Glomerular visceral epithelial cell (primary cell): ENCODE data around the gene ZNF423.
"Not testable (repeated sequence)": the region's sequence is repeated elsewhere in the genome, so short reads cannot be mapped to it uniquely, and the experiment has no call there.

ENCODE experiments used
- DNase-seq: peaks from one replicate; pipeline ENCODE4 v3.0.0-alpha.2; 2016; ENCODE audit errors: extremely low spot score

Gene ZNF423

DNA sequence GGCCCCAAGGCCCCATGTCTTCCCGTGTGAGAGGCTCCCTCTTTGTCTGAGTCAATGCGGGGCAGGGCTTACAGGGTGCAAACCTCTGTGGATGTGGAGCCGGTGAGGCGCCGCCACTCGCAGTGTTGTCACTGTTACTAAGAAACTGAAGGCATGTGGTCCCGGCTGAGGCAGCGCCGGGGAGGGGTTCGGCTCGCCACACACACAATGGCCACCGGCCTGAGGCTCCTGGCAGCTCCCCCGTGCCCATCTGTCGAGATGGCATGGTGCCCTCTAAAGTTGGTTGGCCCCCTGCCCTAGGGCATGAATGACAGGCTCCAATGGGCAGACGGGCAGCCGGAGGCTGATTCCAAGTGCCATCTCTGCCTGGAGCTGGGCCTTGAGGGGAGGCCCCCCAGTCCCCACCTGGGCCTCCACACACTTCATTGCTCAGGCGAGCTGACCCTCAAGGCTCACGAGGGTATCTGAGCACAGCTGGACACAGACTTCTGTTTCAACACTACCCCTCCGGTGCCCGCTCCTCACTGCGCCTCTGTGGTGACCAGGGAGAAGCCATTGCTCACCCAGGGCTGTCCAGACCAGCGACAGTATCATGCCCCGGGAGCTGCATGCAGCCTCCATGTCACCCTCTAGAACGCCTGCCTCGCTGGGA lies 345.1 kb downstream of the ZNF423 start:
- no peak for DNase-seq

- no peak for DNase-seq
These were observed 345.8 kb downstream of the ZNF423 start for GRCh38 chr16:49510141-49510540.

DNA sequence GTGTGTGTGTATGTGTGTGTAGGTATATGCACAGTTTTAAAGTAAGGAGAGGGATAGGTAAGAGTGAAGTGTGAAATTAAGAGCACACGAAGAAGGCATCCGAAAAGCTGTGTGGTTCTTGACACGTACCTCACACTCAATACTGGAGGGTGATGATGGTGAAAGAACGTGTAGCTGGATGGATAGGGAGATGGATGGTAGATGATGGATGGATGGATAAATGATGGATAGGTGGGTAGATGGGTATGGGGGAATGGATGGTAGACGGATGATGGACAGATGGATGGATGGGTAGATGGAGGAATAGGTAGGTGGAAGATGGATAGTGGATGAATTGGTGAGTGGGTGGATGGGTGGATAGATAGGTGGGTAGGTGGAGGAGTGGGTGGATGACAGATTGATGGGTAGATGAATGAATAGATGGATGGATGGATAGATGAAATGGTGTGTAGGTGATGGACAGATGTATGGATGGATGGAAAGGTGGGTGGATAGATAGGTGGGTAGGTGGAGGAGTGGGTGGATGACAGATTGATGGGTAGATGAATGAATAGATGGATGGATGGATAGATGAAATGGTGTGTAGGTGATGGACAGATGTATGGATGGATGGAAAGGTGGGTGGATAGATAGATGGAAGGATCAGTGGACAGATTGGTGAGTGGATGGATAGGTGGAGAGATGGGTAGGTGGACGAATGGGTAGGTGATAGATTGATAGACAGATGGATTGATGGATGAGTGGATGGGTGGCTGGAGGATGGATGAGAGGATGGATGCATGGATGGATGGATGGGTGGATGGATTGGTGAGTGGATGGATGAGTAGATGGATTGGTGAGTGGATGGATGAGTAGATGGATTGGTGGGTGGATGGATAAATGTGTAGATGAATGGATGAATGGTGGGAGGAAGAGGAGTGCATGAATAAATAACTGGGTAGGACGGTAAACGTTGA lies 349.6 kb downstream of the ZNF423 start:
- DNase-seq = not testable (repeated sequence)

DNA sequence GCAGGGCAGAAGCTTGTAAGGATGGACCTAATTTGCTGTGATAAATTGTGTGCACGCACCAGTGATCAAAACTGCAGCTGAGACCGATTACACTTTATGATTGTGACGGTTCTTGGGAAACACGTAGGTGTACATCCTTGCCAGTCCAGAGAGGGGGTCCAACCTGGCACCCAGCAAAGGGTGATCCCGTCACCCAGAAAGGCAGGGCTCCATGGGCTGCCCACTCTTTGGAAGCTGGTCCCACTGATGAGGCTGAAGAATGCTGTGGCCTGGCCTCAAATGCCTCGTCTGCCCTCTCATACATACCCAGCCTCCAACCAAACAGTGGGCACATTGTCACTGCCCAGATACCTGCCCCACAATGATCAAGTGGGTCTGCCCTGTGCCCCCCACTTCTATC lies 350.4 kb downstream of the ZNF423 start:
- DNase-seq = no peak

- DNase-seq = no peak
These were observed 351.3 kb downstream of the ZNF423 start for GRCh38 chr16:49504626-49505025.

- DNase-seq = no peak
These were observed 351.9 kb downstream of the ZNF423 start for GRCh38 chr16:49504023-49504364.

DNA sequence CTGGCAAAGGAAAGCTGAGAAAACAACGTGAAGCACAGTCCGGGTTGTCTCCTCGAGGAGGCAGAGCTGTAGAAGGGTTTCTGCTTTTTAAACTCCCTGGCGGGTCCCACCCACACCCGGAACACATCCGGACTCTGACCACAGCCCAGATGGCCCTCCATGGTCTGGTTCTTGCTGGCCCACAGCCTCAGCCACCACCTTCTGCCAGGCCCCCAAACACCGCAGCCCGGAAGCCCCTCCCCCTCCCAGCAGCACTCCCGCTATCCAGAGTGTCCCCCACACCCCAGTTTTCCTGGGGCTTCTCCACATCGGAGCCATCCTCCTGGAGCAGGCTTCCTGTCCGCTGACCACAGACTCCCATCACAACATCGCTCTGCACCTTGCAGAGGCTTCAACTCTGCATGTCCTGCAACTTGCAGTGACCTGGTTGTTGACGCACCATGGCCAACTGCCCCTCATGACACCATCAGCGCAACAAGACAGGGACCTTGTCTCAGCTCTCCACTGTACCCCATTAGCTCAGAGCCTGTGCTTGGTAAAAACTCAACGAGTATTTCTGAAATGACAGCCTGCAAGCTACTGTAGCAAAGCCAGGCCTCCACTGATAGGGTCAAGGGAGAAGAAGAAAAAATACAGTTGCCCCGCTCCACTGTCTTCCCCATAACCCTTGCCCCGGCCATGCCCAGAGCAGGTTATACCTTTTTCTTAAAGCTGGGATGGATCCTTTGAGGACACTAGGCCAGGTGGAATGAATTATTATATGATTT lies 352.5 kb downstream of the ZNF423 start:
- DNase-seq = no peak

GRCh38 chr16:49502136-49502881 lies 353.6 kb downstream of the ZNF423 start:
- no peak for DNase-seq

DNA sequence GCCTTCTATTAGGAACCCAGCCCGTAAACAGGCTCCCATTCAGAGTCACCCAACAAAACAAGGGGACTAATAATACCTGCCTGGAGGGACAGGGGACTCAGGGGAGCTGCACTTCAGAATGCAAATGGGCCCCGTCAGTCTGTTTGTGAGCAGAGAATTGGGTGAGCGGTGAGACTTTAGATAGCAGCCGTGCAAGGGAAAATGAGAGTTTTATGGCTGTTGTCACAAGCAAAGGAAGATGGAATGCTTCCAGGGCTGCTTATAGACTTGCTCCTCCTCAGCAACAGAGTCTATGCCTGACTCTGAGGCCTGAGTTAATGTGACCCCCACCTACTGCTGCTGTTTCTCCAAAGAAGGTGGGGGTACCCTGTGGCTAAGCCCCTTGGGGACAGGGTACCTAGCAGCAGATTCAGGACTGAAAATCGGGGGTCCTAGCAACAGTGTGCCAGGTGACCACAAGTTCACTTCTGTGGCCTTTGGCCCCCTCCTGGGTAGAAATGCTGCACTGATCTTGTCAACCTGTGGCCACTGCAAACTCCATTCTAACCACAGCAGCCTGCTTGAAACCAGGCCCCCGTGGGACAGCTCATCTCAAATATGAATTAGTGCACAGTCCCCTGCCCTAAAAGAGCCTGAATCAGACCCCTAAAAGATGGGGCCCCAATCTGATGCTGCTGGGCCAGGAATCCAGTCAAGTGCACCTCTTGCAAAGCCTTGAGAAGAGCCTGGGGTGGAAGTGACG lies 355.9 kb downstream of the ZNF423 start:
- no peak for DNase-seq

DNA sequence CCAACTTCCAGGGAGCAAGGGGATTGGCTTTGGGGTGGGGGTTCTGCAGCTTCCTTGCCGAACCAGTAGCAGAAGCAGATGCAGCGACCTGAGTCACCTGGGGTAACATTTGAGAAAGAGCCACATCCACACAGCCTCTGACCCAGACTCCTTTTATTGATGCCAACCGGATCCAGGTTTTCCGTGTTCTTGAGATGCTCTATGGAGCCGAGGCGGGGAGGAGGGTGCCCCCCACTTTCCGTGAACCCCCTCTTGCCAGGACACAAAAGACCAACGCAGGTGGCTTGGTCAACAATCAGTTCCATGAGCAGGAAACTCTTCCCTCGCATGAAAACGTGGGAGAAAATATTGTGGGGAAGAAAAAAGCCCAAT lies 356.5 kb downstream of the ZNF423 start:
- no peak for DNase-seq

GRCh38 chr16:49498666-49499413 lies 357.1 kb downstream of the ZNF423 start:
- no peak for DNase-seq

- no peak for DNase-seq
These were observed 357.6 kb downstream of the ZNF423 start for GRCh38 chr16:49498264-49498663.

- DNase-seq = no peak
These were observed 358.4 kb downstream of the ZNF423 start for GRCh38 chr16:49497466-49497865.

DNA sequence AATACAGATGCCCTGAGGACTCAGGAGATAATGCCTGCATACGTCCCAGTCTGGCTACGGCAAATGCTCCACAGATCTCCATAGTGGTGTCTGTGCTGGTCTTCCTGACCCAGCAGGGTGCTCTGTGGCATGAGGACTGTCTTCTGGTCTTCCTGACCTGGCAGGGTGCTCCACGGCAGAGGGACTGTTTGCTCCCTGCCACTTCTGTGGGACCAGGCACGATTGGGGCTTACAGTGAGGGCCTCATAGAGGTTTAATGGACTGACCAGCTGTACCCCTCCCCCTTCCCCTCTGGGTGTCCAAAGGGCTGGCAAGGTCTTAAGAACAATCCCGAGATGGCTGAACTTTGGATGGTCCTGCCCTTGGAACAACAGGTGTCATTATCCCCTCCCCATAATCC lies 359.3 kb downstream of the ZNF423 start:
- DNase-seq = no peak

DNA sequence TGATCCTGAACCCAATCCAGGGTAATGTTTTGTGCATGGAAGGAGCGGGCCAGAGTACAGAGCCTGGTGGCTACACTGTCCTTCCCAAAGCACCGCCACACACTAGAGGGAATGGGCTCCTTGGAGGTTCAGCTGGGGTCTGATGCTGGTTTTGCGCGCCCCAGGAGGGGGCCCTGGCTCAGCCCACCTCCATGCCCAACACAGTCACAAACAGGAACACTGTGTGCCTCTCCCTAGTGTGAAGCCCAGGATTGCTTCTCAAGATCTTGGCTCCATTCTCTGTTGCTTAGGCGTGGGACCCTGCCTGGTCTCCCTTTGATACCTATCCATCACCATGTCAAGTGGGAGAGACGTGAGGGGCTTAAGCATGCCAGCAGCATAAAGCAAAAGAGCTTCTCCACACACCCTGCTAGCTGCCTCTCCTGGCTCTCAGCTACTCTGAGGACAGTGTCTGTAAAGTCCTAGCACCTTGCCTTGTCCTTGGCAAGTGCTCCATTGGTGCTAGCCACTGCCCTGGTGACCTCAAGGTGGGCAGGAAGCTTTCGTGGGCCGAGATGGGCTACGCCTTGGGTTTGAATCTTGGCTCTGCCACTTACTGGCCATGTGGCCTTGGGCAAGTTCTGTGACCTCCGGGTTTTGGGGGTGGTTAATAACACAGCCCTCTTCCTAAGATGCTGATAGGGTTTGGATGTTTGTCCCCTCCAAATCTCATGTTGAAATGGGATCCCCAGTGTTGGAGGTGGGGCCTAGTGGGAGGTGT lies 360.1 kb downstream of the ZNF423 start:
- DNase-seq = no peak

- no peak for DNase-seq
These were observed 360.9 kb downstream of the ZNF423 start for GRCh38 chr16:49494891-49495566.

DNA sequence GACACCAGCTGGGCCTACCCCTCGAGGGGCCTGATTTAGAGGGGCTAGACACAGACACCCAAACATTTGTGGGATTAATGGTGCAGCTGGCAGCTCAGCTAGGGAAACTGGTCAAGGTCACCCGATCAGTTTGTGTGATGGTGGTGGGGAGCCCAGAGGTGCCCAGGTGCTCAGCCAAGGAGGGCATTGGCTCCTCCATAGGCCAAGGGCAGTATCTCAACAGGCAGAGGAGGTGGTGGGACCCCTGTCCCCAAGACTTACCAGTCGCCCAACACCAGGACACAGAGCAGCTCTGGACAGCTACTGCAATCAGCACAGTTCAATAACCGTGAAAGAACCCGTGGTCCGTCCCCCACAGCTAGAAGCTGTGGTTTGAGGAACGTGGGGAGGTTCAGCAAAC lies 361.4 kb downstream of the ZNF423 start:
- no peak for DNase-seq

- DNase-seq = no peak
These were observed 362.1 kb downstream of the ZNF423 start for GRCh38 chr16:49493836-49494235.
